ENCODE results near the gene SH3RF3.

- TF ChIP-seq ATRX (CRISPR knock-in tag; IDR thresholded peaks at IDR 0.05; ENCODE audit: borderline replicate concordance) (no peak), ZNF235 (CRISPR knock-in tag; IDR thresholded peaks at IDR 0.05; ENCODE audit: borderline replicate concordance) (no peak), ZBTB40 (IDR thresholded peaks at IDR 0.05) (no peak), ZBTB40 (CRISPR knock-in tag; IDR thresholded peaks at IDR 0.05) (no peak), SMARCC2 (IDR thresholded peaks at IDR 0.05) (no peak)
Observed at GRCh38 chr2:109542384-109542783, 413.4 kb downstream of the SH3RF3 start.
